ENCODE data around the gene ASB7.

The ASB7 gene

DNA sequence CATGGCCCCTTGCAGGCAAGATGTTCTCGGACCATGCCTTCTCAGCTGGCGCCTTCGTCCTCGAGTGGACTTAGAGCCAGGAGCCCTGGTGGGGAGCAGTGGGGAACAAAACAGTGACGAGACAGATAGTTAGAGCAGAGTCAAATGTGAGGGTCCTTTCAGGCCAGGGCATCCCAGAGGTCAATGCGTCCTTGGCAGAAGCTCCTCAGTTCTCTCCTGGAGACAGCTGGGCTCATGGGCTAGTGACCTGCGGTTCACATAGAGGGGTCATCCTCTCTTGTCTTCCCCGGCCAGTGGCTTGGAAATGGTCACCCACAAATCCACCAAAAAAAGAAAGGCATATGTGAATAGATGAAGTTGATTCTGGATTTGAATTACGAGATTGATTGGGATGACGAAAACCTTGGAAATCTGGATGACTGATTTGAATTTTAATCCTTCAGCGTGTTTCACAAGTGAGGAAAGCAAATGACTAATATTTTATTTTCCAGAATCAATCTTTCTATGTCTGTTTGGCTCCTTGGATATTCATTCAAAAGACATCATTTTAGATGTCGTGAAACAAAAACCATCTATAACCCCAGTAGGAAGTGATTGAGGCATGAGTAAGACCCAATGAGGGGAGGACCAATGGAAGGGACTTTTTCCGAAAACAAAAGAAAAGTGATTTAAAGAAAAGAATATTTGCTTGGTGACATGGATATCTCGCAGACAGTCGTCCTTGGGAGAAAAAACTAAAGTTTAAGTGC lies 84.5 kb downstream of the ASB7 start:
- DNase-seq: peak; percentile 92

DNA sequence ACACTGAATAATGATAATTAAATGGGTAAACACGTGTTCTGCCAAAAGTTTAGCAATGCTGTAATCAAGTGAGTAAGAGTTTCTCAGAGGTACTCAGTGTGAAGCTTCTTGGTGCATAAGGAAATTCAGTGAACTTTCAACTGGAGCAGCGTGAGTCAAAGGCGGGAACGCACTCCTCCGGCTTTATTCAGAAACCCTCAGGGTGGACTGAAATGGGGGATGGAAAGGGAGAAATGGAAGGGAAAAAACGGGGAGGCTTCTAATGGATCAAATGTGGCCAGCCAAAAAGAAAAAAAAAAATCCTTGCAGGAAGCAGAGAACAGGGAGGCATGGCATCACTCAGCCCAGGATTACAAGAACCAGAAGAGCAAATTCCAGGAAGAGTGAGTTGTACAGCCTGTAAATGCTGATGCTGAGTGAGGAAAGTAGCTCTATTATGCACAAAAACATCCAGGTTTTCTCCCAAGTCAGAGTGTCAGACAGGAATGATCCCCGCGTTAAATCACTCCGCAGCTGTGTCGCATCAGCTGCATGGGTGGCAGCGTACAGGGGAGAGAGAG lies 85.3 kb downstream of the ASB7 start:
- peak; percentile 91 for DNase-seq

DNA sequence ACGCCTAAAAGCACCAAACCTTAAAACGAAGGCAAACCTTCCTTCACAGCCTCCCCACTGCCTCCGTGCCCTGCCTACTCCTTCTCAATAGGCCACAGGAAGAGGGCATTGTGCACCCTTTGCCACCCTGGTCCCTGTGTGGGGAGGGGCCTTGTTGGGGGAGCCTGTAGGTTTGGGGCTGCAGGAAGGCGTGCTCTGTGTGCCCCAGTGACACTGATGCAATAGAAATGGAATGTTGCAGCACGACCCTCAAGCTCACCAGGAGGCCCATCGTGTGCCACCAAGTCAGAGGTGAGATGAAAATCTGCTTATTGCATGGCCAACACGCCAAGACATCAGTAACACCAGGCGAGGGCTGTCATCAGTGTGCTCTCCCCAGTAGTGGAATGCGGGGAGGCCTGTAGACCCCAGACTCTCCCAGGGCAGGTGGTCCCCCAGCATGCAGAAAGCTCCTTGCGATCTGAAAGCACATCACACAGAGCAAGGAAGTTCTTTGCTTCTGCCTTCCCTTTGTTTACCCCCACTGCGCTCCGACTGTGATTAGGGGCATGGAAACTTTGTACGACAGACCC lies 86.2 kb downstream of the ASB7 start:
- DNase-seq: no peak

DNA sequence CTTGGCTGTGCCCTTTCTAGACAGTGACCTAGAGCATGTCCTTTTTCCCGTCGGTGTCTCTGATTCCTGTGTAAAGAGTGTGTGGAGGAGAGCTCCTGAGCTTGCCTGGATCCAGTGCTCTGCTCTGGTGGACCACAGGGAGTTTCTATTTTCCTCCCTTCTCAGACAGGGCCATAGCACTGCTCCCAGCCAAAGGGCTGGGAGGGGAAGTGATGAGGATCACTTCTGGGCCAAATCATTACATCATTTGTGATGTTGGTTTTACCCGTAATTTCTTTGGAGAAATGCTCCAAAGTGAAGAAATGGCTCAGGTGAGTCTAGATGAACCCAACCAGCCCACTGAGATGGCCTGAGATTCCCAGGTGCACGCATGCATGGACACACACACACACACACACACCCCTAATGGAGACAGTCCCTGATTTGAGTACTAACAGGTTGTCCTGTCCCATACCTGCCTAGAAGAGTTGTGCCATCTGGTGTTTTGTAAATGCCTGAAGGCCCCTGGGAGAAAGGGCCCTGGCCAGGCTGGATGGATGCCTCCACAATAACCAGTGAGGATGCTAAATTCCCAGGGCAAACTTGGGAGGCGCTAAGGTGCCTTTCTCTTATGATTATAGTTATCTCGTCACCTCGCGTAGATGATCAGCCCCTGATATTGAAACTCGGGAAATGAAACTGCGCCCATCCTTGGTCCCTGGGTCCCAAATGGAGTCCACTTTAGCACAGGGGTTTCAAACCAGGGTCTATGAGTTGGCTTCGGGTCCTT lies 86.9 kb downstream of the ASB7 start:
- no peak for DNase-seq

DNA sequence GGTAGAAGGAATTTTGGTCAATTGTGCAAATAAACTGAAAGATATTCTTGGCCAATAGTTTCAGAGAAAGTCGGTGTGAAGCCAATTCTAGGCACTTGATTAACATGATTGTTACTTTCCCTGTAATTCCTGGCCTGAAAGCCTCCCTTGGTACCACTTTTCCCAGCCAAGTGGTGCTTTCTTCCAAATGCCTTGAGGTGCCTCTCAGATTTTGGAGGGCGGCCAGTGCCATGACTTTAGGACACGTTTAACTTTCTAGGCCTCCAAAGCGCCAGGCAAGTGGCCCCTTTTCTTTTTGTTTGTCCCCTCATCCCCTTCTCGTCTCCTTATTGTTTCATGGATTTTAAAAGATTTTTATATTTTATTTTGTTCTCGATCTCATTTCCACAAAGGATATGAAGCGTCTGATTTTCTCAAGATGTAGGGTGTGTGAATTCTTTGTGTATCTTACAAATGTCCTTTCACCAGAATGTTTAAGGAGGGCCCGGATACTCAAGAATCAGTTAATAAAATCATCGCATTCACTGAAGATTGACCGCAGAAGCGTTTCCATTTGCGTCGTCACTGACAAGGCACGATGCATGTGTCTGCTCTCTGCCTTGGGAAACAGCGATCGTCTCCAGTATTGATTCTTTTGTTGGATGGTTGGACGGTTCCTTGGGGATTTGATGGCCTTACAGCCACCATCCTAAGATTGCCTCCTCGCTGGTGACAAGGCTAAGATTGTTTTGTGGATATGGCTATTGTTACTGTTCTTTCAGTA lies 87.8 kb downstream of the ASB7 start:
- DNase-seq: no peak

DNA sequence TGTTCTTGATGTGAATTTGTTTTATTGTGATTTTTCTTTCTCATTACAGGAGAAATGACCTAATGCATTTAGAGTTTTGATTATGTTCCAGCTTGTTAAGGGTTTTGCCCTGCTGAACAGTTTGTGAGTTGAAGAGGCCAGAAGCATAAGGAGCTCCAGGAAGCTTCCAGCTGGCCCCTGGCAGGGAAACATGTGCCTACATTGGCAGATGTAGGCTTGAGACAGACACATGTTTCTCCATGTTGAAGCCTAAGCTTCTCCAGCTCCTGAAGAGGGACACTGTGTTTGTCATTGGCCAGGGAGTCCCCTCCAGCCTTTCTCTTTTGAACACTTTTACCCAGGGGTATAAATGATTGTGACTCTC lies 88.4 kb downstream of the ASB7 start:
- no peak for DNase-seq

DNA sequence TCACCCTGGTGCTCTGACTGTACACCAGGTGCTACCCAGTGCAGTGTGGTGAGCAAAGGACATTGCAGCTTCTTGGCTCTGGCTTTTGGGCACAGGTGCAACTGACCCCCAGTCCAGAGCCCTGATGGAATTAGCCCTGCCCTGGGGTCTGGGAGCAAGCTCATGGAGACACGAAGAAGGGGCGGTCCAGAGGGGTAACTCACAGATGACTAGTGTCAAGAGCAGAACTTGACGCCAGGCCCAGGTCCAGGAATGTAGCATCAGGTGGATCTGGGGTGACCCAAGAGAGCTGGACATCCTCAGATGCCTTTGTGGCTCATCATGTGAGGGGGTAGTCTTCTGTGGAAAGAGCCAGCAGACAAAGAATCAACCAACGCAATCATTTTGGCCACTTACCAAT lies 88.9 kb downstream of the ASB7 start:
- no peak for DNase-seq

DNA sequence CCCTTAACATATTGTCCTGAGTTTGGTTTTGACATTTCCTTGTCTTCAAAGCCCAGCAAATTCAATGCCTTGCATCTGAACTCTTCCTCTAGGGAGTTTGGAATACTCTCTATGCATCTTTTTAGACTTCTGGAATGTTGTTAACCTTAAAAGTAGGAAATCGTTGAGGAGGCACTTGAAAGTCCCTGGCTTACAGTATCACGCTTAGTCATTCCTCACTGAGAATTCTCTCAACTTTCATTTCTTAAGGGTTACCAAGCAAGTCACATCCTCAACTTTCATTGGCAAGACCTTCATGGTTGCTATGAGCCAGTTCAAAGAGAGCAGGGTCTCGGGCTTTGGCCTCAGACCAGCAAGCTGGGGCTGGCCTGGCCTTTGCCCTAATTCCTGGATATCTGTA lies 89.9 kb downstream of the ASB7 start:
- DNase-seq: no peak

DNA sequence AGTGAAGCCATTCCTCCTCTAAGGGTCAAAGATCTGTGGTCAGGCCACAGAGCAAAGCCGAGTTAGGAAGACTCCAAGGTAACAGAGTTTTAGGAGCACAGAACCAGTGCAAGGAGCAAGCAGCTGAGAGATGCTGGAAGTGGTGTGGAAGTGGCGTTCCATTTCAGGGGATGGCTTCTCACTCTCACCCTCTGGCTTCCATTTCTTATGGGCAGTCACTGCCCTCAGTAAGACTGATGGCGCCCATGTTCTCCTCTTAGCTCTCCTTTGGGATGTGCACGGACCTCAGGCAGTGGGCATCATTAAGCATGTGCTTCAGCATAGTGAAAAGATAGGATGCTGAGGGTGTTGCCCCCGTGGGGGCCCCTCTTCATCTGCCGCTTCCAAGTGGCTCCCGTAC lies 90.3 kb downstream of the ASB7 start:
- no peak for DNase-seq

DNA sequence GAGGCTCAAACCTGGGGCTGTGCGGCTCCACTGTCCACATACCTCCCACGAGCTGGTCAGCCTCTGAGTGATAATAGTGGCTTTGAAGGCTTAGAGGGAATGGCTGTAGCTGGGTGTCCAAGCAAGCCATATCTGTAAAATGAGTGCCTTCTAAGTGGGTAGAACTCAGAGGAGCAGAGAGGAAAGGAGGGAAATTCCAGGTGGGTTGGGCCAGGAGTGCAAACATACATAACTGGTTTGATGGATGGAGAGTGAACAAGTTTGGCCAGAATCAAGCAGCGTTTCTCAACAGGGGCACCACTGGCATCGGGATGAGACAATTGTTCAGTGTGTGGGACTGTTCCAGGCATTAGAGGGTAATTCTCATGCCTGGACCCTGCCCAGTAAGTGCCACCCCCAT lies 91.1 kb downstream of the ASB7 start:
- DNase-seq: no peak

DNA sequence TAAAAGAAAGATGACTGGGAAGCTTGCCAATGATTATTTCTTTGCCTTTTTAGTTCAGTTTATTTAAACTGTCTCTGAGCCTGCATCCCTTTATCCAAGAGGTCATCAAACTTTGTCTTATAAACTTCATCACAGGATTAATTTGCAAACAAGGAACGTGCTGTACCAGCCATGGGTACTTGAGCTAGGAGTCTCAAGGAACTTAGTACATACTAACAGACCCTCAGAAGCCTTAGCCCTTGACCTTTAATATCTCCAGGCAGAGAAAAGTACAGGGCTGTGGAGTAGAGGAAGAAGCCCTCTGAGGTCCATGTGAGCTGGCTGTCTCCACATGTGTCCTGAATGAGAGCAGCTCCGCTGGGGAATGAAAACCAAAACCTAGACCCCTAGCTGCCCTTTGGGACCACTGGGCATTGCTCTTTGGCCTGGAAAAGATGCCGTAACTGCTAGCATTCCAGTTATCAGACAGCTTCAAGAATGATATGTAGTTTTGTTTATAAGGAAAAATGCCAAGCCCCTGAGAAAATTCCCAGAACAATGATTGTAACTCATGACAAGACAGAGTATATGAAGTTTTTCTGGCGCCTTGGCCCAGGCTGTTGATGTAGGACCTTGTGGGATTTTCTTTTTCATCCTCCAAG lies 92.1 kb downstream of the ASB7 start:
- DNase-seq: peak; percentile 72

DNA sequence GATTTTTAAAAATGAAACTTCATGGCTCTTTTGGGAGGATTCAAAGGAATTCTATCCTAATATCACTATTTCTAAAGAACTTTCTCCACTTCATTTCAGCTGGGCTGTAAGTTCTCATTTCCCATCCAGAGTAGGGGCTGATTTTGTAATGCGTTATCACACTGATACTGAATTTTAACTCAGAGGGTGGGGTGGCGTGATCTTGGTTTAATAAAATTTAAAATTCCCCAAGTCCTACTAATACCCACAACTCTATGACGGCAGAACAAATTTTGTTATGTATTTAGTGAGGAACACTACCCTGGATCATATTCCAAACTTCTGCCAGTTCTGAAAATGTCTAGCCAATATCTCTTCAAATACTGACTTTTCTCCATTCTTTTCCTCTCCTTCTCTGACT lies 92.7 kb downstream of the ASB7 start:
- DNase-seq: no peak

DNA sequence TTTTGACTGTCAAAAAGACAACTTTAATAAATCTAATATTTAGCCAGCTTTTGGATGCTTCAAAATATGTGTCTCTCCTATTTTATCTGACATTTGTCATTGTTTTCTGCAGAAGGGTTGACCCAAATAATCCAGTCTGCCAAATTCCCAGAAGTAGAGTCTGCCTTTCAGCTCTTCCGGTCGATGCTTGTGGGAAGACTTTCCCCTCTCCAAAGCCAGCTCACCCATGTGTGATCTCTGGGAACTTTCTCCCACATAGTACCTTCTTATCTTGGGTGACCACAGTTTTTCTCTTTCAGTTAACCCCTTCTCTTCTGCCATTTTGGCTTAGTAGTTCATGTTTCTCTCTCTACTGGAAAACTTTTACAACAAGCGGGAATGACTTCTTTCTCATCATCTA lies 94.1 kb downstream of the ASB7 start:
- no peak for DNase-seq
